Rectal smooth muscle tissue (tissue), 1 donor: ENCODE measurements around the gene TAF5L.
"Not testable (repeated sequence)": the region's sequence is repeated elsewhere in the genome, so short reads cannot be mapped to it uniquely, and the experiment has no call there.

Source experiments
- H3K27ac ChIP-seq: one replicate; pipeline ENCODE4 v1.7.0; 2013; ENCODE audit warnings: low read depth, low read length, inconsistent platforms
- H3K27me3 ChIP-seq: one replicate; pipeline ENCODE4 v1.7.0; 2013; ENCODE audit warnings: low read length; ENCODE audit not compliant: control insufficient read depth, insufficient read depth
- H3K36me3 ChIP-seq: one replicate; pipeline ENCODE4 v1.7.0; 2013; ENCODE audit warnings: low read length; ENCODE audit not compliant: control insufficient read depth, insufficient read depth
- H3K4me1 ChIP-seq: one replicate; pipeline ENCODE4 v1.7.0; 2013; ENCODE audit warnings: low read length; ENCODE audit not compliant: control insufficient read depth, insufficient read depth
- H3K4me3 ChIP-seq: one replicate; pipeline ENCODE4 v1.7.0; 2013; ENCODE audit warnings: low read length
- H3K9ac ChIP-seq: one replicate; pipeline ENCODE4 v1.7.0; 2013; ENCODE audit warnings: low read length

The TAF5L gene

GRCh38 chr1:229595876-229596275 is 30.0 kb downstream of the TAF5L start:
- not testable (repeated sequence) for H3K9ac ChIP-seq, H3K27ac ChIP-seq, H3K27me3 ChIP-seq, H3K4me3 ChIP-seq, H3K4me1 ChIP-seq
- peaks cover 16% of the 10 kb centered on the region for H3K36me3 ChIP-seq

GRCh38 chr1:229594227-229595008 is 31.5 kb downstream of the TAF5L start:
- no peaks in the 10 kb centered on the region for H3K27me3 ChIP-seq
- peaks cover 9% of the 10 kb centered on the region for H3K4me1 ChIP-seq
- no peak overlapping the region for H3K4me3 ChIP-seq
- H3K27ac ChIP-seq, result no peak overlapping the region
- H3K36me3 ChIP-seq, result peaks cover 16% of the 10 kb centered on the region
- no peak overlapping the region for H3K9ac ChIP-seq

DNA sequence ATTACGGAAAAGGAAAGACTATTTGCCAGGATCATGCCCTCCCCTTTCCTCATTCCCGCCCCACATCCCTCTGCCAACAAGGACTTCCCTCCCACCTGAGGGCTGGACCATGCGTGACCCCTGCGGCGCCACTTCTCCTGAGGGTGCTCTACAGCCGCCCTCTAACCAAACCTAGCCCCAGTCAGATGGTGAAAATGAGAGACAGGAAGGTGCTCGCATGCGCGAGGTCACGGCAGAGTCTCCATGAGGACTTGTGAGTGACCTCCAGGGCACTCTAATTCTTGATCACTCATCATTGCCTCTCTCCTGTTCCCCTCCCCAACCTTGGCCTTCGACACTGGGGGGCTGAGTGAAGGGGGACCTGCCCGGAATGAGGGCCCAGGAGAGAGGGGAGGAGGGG is 32.1 kb downstream of the TAF5L start:
- Histone ChIP-seq H3K36me3 (peaks cover 14% of the 10 kb centered on the region), H3K4me3 (no peak overlapping the region), H3K9ac (no peak overlapping the region), H3K4me1 (peaks cover 9% of the 10 kb centered on the region), H3K27ac (no peak overlapping the region), H3K27me3 (no peaks in the 10 kb centered on the region)

- H3K9ac ChIP-seq, result no peak overlapping the region
- H3K36me3 ChIP-seq, result peaks cover 14% of the 10 kb centered on the region
- H3K4me3 ChIP-seq, result no peak overlapping the region
- no peak overlapping the region for H3K27ac ChIP-seq
- H3K4me1 ChIP-seq, result no peaks in the 10 kb centered on the region
- no peaks in the 10 kb centered on the region for H3K27me3 ChIP-seq
Measured at GRCh38 chr1:229590119-229590518, 35.8 kb downstream of the TAF5L start.

DNA sequence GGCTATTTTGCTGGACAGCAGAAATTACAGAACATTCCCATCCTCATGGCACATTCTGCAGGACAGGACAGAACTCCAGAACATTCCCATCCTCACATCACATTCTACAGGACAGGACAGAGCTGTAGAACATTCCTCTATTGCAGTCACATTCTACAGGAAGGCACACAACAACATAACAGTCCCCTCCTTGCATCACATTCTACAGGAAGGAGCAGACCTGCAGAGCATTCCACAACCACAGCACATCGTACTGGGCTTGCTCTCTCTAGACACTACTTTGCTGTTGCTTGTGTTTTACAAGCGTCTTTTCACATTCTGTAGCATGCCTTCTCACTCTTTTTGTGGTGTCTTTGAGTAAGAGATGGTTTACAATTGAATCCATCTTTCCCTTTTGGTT is 40.6 kb downstream of the TAF5L start:
- no peaks in the 10 kb centered on the region for H3K27me3 ChIP-seq
- no peak overlapping the region for H3K9ac ChIP-seq
- H3K36me3 ChIP-seq, result no peaks in the 10 kb centered on the region
- no peak overlapping the region for H3K27ac ChIP-seq
- H3K4me3 ChIP-seq, result no peak overlapping the region
- H3K4me1 ChIP-seq, result no peaks in the 10 kb centered on the region

- H3K27ac ChIP-seq, result no peak overlapping the region
- H3K9ac ChIP-seq, result no peak overlapping the region
- no peaks in the 10 kb centered on the region for H3K27me3 ChIP-seq
- H3K4me1 ChIP-seq, result peaks cover 12% of the 10 kb centered on the region
- no peak overlapping the region for H3K4me3 ChIP-seq
- no peaks in the 10 kb centered on the region for H3K36me3 ChIP-seq
Measured at GRCh38 chr1:229582715-229583114, 43.2 kb downstream of the TAF5L start.

DNA sequence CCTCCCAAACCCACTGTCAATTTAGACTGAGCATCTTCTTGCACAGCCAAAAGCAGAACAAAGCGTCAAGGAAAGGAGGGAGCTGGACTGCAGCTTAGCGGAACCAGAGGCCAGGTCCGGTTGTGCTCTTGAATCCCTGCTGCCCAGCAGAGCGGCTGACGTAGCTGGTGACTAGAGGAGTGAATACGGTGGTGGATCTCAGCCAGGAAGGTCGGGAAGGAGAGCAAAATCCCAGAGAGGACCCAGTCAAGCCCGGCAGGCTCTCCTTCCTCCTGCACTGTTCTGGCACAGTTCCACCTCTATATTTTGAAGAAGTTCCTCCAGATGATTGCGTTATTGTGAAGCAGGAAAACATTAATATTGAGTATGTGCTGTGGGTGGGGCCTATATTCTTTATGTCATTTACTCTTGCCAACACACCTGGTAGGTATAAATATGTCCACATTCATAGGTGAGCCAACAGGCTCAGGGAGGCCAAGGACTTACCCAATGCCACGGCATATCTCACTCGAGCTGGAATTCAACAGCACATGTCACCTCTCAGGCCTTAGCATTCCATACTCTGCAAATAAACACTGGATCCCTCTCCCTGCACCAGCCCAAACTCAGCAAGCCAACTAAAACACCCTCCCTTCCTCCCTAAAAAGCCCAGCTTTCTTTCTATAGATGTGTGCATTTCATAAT is 43.8 kb downstream of the TAF5L start:
- H3K4me3 ChIP-seq, result no peak overlapping the region

GRCh38 chr1:229581485-229581884 is 44.4 kb downstream of the TAF5L start:
- Histone ChIP-seq H3K27me3 (no peaks in the 10 kb centered on the region), H3K27ac (no peak overlapping the region), H3K36me3 (no peaks in the 10 kb centered on the region), H3K4me3 (no peak overlapping the region), H3K4me1 (peaks cover 12% of the 10 kb centered on the region), H3K9ac (no peak overlapping the region)

More for the DNA sequence above, 43.8 kb downstream of the TAF5L start:
- no peak overlapping the region for H3K9ac ChIP-seq
- no peaks in the 10 kb centered on the region for H3K36me3 ChIP-seq
- H3K4me1 ChIP-seq, result peaks cover 12% of the 10 kb centered on the region
- no peaks in the 10 kb centered on the region for H3K27me3 ChIP-seq
- H3K27ac ChIP-seq, result no peak overlapping the region

DNA sequence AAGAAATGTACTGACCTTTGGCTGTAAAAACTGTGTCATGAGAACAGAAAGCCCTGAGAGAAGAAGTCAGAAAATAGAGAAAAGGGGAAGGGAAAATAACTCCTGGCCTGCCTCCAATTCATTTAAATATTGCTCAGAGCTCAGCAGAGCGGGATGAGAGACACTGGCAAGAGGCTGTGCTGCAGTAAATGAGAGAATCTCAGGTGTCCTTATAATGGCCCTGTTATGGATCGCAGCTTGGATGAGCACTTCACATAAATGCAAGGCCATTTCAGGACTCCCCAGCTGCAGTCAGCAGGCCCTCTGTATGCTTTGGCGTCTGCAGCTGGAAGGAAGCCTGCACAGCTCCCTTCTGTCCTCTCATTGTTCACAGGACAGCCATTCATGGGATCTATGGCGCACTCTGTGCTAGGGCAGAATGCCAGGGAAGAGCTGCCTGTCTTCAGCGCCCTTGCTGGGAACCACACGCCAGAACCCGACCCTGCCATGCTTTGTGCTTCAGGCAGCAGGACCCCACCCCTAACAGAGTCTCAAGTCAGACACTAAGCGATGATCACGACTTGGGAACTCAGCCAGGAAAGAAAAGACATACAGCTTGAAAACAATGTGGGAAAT is 46.8 kb downstream of the TAF5L start:
- Histone ChIP-seq H3K4me1 (peaks cover 12% of the 10 kb centered on the region), H3K4me3 (peak overlapping the region; percentile 57), H3K27me3 (no peaks in the 10 kb centered on the region), H3K9ac (no peak overlapping the region), H3K36me3 (no peaks in the 10 kb centered on the region), H3K27ac (peak overlapping the region; percentile 48)

DNA sequence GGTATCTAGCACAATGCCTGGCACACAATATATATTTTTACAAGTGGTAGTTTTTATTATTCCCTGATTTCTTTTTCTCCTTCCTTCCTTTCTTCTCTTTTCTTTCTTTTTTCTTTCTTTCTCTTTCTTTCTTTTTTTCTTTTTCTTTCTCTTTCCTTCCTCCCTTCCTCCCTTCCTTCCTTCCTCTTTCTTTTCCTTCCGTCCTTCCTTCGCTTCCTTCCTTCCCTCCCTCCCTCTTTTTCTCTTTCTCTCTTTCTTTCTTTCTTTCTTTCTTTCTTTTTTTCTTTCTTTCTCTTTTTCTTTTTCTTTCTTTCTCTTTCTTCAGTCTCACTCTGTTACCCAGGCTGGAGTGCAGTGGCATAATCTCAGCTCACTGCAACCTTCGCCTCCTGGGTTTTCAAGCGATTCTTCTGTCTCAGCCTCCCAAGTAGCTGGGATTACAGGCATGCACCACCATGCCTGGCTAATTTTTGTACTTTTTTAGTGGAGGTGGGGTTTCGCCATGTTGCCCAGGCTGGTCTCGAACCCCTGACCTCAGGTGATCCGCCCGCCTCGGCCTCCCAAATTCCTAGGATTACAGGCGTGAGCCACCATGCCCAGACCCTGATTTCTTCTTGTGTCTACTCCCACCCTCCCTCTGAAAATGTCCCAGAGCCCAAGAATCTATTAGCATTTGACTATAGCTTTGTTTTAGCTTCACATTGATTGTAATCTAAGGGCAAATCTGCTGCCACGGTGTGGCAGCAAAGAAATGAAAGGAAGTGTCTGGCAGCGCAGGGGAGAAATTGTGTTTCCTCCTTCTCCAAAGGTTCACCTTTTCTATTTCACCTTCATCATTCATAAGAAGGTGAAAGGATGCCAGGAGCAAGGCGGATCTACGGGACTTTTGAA is 47.5 kb downstream of the TAF5L start:
- Histone ChIP-seq H3K4me1 (peaks cover 12% of the 10 kb centered on the region), H3K27me3 (no peaks in the 10 kb centered on the region), H3K27ac (peak overlapping the region; percentile 48), H3K4me3 (peak overlapping the region; percentile 57), H3K36me3 (no peaks in the 10 kb centered on the region), H3K9ac (no peak overlapping the region)

DNA sequence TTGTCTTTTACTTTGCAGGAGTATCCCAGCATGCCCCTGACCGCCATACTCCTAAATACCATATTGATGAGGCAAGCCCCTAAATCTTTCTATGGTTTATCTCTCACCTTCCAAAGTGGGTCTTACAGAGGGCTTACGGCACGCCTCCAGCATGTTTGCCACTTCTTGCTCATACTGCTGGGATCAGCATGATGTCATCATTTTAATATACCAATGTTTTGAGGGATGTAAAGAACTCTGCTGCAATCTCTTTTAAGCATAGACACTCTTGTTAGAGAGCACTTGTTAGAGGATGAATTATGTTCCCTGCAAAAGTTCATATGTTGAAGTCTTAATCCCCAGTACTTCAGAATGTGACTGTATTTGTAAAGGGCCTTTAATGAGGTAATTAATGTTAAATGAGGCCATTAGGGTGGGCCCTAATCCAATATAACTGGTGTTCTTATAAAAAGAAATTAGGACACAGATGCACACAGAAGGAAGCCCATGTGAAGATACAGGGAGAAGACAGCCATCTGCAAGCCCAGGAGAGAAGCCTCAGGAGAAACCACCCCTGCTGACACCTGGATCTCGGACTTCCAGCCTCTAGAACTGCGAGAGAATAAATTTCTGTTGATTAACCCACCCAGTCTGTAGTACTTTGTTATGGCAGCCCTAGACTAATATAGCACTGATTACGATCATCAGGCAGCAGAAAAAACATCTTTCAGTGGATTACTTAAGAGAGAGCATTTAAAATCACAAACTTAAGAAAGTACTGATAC is 51.1 kb downstream of the TAF5L start:
- Histone ChIP-seq H3K4me1 (peaks cover 12% of the 10 kb centered on the region), H3K9ac (no peak overlapping the region), H3K27me3 (no peaks in the 10 kb centered on the region), H3K36me3 (no peaks in the 10 kb centered on the region), H3K4me3 (no peak overlapping the region), H3K27ac (no peak overlapping the region)
